GM12865 (cell line): ENCODE measurements around the gene NKD1.

Experiments
- DNase-seq: peaks from one replicate; pipeline ENCODE4 v3.0.0; 2010; ENCODE audit warnings: low read depth
- H3K4me3 ChIP-seq: 2 replicates; pipeline ENCODE4 v1.5.1; 2011; ENCODE audit warnings: mild to moderate bottlenecking, low read depth, low read length, control low read depth
- CTCF ChIP-seq: IDR thresholded peaks from 2 replicates; pipeline ENCODE4 v1.5.1; 2011; ENCODE audit warnings: low read length, control low read depth, low read depth, inconsistent platforms; ENCODE audit not compliant: insufficient read depth; ENCODE audit errors: missing control alignments

Gene NKD1

GRCh38 chr16:50616386-50616785, 68.2 kb downstream of the NKD1 start:
- TF ChIP-seq CTCF: no peak
- DNase-seq: no peak
- H3K4me3 ChIP-seq: no peak overlapping the region

GRCh38 chr16:50616883-50617645, 68.9 kb downstream of the NKD1 start:
- H3K4me3 ChIP-seq: no peak overlapping the region
- DNase-seq: no peak

GRCh38 chr16:50617646-50618184, 69.5 kb downstream of the NKD1 start:
- H3K4me3 ChIP-seq: no peak overlapping the region
- TF ChIP-seq CTCF: no peak
- DNase-seq: no peak

More at GRCh38 chr16:50616883-50617645, 68.9 kb downstream of the NKD1 start:
- no peak for TF ChIP-seq CTCF

GRCh38 chr16:50618238-50618918, 70.2 kb downstream of the NKD1 start:
- TF ChIP-seq CTCF: no peak
- H3K4me3 ChIP-seq: no peak overlapping the region

GRCh38 chr16:50619702-50620491, 71.7 kb downstream of the NKD1 start:
- TF ChIP-seq CTCF: no peak
- H3K4me3 ChIP-seq: no peak overlapping the region
- no peak for DNase-seq

More at GRCh38 chr16:50618238-50618918, 70.2 kb downstream of the NKD1 start:
- DNase-seq: no peak

- H3K4me3 ChIP-seq: no peak overlapping the region
- no peak for TF ChIP-seq CTCF
- DNase-seq: no peak
These were observed 72.7 kb downstream of the NKD1 start for GRCh38 chr16:50620646-50621451.
